SK-N-DZ (cell line): ENCODE measurements around the gene GTPBP4.

Experiments
- DNase-seq: peaks from one replicate; pipeline ENCODE4 v3.0.0-alpha.2; 2015; ENCODE audit warnings: low spot score

Gene GTPBP4

DNA sequence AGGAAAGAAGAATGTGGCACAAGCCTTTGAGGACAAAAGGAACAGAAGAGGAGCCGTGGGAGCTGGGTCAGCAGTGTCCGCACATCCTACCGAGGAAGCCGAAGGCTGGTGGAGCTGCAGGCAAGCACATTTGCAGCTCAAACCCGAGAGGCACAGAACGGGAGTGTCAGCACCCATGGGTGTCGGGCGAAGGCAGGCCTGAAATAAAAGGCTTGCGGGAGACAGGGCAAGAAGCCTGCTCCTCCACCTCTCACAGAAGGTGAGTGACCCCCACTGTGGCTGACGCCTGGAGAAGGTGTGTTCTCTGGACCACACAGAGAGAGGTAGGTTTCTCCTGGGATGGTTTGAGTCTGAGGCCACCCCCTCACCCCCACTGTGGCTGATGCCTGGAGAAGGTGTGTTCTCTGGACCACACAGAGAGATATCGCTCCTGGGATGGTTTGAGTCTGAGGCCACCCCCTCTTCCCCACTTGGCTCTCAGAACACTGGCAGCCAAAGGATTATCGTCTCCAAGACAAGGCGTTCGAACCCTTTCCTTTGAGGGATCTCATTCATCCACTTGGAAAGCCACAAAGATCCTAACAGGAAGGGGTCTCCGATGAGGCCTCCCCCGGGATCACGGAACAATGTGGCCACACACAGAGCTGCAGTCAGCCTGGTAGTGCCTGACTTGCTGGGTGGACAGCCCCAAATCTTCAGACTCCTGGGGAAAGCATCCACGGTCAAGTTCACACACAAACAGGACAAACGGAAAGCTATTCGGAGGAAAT is 21.6 kb upstream of the GTPBP4 start:
- no peak for DNase-seq

DNA sequence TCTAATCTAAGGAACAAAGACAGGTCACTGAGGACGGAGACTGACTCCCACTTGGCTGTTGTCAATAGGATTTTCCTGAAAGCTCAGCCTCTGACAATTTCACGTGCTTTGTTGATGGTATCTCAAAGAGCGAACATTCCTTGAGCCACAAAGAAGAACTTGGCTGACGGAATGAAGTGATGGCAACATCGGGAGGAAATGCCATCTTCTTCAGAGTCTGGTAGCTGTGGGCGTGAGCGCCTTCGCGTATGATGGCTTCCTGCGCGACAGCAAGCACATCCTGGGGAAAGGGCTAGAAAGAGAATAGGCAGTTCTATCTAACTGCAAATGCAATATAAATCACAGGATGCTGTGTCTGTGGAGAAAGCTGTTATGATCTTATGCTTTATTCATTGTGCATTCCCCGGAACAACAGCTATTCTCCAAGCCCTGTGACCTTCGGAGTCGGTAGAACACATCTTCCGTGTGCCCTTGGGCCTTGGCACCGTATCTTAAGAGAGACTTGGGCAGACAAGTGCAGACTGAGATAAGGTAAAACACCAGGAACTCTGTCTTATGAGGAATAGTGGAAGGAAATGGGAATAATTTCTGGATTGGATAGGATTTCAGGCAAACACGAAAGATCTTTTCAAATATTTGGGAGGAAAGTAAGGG is 19.6 kb upstream of the GTPBP4 start:
- no peak for DNase-seq

DNA sequence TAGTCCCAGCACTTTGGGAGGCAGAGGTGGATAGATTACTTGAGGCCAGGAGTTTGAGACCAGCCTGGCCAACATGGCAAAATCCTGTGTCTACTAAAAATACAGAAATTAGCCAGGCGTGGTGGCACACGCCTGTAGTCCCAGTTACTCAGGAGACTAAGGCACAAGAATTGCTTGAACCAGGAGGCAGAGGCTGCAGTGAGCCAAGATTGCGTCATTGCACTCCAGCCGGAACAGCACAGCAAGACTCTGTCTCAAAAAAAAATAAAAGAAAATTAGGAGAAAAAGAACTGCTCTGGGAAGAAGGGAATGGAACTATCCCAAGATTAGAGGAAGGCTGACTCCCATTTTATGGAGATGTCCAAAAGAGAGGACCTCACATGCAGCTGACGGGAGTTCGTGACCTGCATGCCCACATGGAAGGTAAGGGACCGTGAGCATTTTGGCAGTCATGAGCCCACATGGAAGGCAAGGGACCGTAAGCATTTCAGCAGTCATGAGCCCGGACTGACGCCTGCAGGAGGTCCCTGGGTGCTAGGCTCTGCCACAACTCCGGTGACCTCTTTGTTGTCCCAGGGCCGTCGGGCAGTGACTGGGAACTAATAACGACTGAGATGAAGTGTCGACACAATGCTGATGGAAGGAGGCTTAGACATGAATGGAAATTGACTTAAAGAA is 18.6 kb upstream of the GTPBP4 start:
- no peak for DNase-seq

DNA sequence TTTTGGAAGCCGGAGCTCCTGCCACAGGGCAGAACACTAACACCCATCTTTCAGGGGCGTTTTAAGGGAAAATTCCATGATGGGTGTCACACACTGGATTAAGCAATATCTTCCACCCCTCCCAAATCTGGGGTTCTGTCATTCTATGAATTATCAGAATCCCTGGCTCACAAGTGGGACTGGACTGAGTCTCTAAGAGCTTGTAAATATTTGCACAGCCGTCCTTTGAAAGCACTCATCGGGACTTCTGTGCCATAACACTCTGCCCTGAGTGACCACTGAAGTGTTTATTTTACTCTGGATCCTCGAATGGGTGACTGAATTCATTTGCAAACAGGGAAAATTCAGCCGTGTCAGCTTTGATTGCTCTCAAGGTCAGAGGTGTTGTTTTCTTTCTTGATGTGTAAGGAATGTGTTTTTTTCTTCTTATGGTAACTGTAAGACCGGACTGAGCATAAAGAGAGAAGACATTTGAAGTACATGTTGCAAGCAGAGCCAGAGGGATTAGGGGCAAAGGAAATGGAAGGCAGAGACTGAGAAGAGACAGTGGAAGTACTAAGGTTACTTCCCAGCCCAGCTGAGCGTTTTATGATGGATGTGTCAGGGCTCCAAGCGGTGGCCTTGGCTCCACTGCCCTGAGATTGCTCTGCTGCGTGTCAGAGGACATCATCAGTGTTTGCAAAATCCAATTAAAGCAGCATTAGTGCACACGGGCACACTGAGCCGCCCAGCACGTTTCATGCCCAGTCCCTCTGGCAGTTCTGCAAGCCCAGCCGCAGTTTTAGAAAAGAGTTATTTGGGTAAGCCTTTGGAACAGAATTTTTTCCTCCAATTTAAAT is 17.7 kb upstream of the GTPBP4 start:
- peak; percentile 77 for DNase-seq

DNA sequence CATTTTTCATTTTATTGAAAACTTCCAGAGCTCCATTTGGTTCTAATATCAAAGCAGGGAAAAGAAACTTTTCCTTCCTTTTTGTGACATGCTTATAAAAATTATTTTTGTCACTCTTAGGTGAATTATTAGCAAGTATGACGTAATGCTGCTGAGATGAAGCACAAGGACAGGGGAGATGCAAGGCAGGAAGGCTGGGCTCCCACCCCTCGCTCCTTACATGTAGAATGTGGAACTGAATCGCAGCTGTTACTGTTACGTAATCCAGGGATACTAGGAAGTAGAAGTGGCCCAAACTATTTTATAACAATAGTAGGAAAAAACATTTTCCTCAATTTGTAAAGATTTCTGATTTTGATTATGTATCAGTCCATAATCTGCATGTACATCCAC is 17.1 kb upstream of the GTPBP4 start:
- DNase-seq = no peak

DNA sequence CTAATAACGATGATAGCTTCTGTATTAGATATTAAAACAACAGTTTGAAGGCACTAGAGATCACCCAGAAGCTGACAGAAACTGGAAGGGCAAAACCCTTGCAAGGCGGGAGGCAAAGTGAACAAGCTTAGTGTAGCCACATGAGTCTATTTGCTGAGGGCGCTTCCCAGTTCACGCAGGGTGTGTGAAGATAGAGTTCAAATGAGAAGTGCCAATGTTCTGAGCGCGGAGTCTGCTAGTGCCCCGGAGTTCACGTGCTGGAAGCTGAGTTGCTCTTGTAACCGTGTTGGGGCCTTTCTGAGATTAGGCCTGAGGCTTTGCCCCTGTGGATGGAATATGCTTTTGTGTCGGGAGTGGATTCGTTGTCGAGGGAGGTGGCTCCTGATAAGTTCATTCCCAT is 16.6 kb upstream of the GTPBP4 start:
- DNase-seq = no peak

DNA sequence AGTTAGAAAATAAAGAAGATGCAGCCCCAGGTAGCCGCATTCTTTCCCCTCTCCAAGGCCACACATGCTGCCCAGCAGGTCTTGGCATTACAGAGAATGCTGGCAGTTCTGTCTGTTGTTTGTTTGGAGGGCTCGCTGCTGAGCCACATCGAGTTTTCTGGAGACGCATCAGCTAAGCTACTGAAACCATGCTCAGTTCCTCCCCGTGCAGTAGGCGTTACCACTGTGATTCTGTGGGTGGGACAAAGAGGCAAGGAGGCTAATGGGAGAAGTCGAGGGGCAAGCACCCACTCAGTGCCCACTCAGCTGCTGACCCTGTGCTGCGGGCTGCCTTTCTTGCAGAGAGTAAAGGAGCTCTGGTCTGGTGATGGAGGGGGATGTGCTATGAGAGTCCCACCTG is 15.5 kb upstream of the GTPBP4 start:
- DNase-seq = peak; percentile 49

DNA sequence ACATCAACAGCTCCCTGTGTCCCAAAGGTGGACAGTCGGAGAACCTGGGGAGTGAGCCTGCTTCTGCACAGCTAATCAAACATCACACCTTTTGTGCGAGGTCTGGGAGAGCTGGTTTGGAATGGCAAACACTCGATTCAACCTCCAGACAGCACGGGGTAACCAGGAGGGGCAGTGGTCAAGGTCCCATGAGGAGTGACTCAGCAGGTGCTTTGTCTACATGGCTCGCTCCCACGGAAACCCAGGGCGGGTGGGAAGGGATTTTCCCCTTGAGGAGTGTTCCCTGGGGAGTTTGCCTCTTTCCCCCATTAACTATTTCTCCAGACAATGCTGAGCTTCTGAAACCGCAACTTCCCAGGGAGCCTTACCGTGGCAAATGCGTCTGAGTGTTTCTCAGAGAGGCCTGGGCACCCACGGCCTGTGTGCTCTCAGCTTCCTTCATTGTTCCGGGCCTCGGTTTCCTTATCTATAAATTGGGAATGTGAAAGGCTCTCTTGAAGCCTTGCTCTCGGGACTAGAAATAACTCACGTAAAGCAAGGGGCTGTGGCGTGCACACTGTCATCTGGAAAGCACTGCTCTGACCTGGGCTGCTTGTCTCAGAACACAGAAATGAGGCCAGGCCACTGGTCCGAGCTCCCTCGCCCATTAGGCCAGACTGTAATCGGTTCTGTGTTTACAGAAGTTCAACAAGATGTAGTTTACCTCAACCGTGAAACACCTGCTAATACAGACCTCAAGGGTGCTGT is 14.0 kb upstream of the GTPBP4 start:
- DNase-seq = no peak

DNA sequence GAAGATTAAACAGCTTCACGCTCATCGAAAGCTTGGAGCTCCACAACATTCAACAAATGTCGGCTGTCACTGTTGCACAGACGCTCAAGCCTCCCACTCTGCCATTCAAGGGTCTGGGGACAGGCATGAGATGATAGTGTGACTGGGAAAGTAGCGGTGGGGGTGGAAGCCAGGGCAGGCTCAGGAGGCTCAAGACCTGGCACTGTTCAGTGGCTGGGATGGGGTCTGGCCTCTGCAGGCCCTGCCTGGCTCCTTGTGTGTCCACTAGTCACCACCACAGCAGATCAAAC is 13.5 kb upstream of the GTPBP4 start:
- no peak for DNase-seq

DNA sequence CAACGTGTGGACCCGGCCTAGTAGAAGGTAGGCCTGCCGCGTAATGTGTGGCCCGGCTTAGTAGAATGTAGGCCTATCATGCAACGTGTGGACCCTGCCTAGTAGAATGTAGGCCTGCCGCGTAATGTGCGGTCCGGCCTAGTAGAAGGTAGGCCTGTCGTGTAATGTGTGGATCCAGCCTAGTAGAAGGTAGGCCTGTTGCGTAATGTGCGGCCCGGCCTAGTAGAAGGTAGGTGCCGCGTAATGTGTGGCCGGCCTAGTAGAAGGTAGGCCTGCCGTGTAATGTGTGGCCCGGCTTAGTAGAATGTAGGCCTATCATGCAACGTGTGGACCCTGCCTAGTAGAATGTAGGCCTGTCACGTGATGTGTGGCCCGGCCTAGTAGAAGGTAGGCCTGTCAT is 11.9 kb upstream of the GTPBP4 start:
- no peak for DNase-seq

DNA sequence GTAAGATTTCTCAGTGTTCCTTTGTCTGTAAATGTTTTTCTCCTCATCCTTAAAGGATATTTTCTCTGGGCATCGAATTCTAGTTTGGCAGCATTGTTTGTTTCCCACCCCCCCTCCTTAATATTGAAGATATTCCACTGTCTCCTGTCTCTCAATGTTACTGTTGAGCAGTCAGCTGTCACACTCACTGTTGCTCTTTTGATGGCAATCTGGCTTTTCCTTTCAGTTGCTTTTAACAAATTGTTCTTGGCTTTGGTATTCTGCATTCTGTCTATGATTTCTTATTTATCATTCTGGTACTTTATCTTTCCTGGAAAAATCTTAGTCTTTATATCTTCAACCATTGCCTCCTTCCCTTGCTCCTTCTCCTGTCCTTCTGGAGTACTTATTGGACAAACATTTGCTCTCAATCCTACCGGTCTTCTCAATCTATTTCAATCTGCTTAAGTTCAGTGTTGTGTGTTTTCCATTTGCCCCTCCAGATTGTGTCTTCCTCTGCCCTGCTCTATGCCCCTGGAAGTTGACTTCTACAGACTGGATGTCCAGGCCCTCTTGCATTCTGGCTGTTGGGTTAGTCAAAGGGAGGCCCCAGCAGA is 9.3 kb upstream of the GTPBP4 start:
- no peak for DNase-seq

DNA sequence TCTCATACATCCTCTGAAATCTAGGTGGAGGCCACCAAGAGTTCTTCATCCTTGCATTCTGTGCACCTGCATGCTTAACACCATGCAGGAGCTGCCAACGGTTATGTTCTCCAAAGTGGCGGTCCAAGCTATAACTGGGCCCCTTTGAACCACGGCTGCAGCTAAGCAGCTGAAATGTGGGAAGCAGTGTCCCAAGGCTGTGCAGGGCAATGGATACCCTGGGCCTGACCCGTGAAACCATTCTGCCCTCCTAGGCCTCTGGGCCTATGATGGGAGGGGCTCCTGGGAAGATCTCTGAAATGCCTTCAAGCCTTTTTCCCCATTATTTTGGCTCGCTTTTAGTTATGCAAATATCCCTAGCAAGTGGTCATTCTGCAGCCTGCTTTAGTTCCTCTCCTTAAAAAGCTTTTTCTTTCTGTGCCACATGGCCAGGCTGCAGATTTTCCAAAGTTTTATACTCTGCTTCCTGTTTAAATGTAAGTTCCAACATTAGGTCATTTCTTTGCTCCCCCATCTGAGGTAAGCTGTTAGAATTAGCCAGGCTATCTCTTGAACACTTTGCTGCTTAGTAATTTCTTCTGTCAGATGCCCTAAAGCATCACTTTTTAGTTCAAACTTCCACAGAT is 7.7 kb upstream of the GTPBP4 start:
- no peak for DNase-seq

DNA sequence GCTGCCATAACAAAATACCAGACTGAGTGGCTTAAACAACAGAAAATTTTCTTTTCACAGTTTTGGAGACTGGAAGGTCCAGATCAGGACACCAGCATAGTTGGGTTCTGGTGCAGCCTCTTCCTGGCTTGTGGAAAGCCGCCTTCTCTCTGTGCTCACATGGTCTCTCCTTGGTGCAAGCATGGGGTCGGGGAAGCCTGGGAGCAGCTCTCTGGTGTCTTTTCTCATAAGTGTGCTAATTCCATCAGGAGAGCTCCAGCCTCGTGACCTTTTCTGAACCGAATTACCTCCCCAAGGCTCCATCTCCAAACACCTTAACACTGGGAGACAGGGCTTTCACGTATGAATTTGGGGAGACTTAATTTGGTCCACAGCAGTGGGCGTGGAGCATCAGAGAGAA is 4.8 kb upstream of the GTPBP4 start:
- DNase-seq = no peak

DNA sequence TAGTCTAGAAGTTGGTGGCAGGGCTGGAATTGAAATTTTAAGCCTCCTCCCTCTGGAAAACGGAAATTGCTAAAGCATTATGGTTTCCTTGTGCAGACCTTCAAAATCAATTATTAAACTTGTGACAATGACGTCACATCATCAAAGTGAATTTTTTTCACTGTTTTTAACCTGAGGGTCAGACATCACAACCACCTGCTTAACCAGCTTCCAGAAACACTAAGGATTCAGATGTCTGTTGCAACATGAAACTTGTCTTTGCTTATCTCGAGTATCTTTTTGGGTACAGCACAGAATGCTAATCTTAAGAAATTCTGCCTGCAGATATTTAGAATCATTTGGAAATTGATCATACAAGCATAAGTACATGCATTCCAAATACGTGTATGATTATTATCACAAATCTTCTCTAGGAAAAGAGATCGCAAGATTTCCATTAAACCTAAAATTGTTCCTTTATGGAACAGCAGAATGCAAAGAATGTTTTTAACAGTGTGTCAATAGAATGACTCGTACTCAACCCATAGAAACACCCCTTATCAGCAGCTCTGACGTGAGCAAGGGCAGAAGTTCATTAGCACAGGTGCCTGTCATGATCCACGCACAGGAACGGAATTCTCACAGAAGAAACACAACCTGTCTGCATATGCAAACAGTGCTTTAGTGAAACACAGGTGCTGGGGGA is 4.1 kb upstream of the GTPBP4 start:
- DNase-seq = no peak

DNA sequence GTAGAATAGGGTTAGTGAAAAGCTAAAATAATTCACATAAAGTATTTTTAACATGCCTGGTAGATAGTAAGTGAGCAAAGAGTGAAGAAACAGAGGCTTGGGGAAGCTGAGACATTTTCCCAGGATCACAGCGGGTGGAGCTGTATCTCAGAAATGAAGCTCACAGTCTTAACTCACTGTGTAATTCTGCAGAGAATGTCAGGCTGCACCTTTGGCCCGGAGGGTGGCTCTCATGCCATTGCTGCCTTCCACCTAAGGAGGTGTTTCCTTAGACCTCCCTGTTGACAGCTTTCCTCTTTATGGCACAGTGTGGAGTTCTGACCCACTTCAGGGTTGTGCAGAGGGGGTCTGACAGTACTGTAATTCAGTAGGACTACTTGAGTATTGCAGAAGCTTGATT is 2.9 kb upstream of the GTPBP4 start:
- DNase-seq = no peak

DNA sequence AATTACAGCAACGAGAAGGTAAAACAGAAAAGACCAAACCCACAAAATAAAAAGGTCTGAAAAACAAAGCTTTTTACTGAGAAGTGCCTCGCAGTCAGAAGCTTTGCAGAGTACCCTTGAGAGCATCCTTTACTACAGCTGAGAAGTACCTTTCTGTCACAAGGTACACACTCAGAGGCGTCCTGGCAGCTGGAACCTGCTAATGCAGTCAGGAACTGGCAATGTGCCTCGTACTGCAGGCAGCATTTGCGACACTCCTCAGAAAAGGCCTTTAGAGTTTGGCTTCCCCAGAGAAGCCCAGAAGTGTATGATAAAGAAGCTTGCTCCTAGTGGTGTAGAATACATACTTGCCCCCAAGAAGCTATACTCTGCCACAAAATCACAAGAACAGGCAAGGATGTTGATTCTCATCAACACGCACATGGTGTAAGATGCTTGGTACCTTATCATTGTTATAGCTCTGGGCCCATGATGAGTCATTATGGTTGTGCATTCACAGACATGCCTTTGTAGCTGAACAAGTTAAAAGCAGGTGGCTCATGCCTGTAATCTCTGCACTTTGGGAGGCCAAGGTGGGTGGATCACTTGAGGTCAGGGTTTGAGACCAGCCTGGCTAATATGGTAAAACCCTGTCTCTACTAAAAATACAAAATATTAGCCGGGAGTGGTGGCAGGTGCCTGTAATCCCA is 2.0 kb upstream of the GTPBP4 start:
- DNase-seq = no peak

DNA sequence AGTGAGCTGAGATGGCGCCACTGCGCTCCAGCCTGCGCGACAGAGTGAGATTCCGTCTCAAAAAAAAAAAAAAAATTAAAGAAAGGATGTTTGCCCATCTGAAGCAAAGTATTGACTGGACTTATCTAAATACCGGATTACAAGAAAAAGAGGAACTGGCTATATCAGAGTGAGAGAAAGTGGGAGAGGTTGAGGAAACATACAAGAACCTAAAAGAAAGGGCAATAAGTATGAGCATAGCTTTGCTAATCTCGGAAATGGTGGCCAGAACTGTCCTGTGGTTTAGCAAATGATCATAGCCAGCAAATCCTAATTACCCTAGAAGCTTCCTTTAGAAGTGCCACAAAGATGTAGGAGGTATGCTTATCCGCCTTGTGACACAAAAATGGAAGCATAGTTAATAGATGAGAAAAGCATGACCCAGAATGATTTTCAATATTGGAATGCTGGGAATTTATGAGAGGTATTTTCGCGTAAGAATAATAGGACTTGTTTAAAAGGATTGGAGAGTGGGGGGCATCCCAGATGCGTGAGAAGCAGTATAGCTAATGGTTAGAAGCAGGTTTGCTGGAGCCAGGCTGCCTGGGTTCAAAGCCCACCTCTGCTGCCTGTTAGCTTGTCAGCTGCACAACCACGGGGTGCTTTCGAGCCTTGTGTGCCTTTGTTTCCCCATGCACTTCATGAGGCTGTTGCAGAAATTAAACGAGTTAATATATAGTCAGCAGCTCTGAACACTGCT is 1.2 kb upstream of the GTPBP4 start:
- DNase-seq = no peak

DNA sequence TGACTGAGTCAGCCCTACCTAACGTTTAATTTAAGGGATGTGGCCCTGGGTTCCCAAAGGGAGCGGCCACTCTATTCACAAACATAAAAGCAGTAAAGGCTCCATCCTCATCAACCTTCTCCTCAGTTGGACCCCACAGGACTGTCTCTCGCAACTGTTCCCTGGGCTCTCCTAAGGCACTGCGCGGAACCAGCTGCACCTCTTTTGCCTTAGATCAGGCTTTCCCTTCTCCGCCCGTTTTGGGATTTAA is 689 bp upstream of the GTPBP4 start:
- DNase-seq = no peak
